SJCRH30 (cell line): ENCODE measurements around the gene PLA2G5. TPM values are rescaled to one million over a fixed set of nuclear protein-coding genes. Genes with fewer than 3 reads are reported as not detected.
"Not testable (repeated sequence)": the region's sequence is repeated elsewhere in the genome, so short reads cannot be mapped to it uniquely, and the experiment has no call there.

Experiments used
- DNase-seq, 2 experiments: peaks; one replicate each; pipeline ENCODE4 v3.0.0-alpha.2; 2015 to 2020
- H3K27ac ChIP-seq: fragments of 250-450 bp; sonication (Bioruptor Pico); 2 replicates; pipeline ENCODE4 v1.5.1; 2020; ENCODE audit warnings: mild to moderate bottlenecking, moderate library complexity
- H3K27me3 ChIP-seq: fragments of 250-450 bp; sonication (Bioruptor Pico); 2 replicates; pipeline ENCODE4 v1.5.1; 2020; ENCODE audit warnings: mild to moderate bottlenecking, moderate library complexity
- H3K36me3 ChIP-seq: fragments of 250-450 bp; sonication (Bioruptor Pico); 2 replicates; pipeline ENCODE4 v1.5.1; 2020; ENCODE audit warnings: mild to moderate bottlenecking, moderate library complexity
- H3K4me1 ChIP-seq: fragments of 250-450 bp; sonication (Bioruptor Pico); 2 replicates; pipeline ENCODE4 v1.5.1; 2020; ENCODE audit warnings: mild to moderate bottlenecking, moderate library complexity
- H3K4me3 ChIP-seq: fragments of 250-450 bp; sonication (Bioruptor Pico); 2 replicates; pipeline ENCODE4 v1.5.1; 2020; ENCODE audit warnings: mild to moderate bottlenecking, moderate library complexity
- H3K9me3 ChIP-seq: fragments of 250-450 bp; sonication (Bioruptor Pico); replicated peaks from 2 replicates; pipeline ENCODE4 v1.5.1; 2020; ENCODE audit warnings: mild to moderate bottlenecking, moderate library complexity
- total RNA-seq: library from RNA; depleted of rRNA; stranded (reverse); fragments of >200 nt; shearing (Covaris generic); gene quantifications from 2 replicates; pipeline ENCODE4 v1.2.3, GENCODE V29; 2014; rRNA removed

PLA2G5 gene, protein sequence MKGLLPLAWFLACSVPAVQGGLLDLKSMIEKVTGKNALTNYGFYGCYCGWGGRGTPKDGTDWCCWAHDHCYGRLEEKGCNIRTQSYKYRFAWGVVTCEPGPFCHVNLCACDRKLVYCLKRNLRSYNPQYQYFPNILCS
- 0.46 and 0.51 TPM in 2 replicates for total RNA-seq

- no peak within 1 kb of the TSS for H3K27ac ChIP-seq
- no peak within 1 kb of the TSS for H3K4me3 ChIP-seq
- peak; percentile 8 to 19 for DNase-seq
- H3K4me1 ChIP-seq = no peaks in the 10 kb centered on the region
- H3K36me3 ChIP-seq = no peaks in the 10 kb centered on the region
- no peaks in the 10 kb centered on the region for H3K9me3 ChIP-seq
- peaks cover 9% of the 10 kb centered on the region for H3K27me3 ChIP-seq
Observed at GRCh38 chr1:20069874-20070273, at the start of gene PLA2G5. PLA2G5 (plus strand) TSS chr1:20070194; CDS start chr1:20084831, 14,637 bp downstream.

DNA sequence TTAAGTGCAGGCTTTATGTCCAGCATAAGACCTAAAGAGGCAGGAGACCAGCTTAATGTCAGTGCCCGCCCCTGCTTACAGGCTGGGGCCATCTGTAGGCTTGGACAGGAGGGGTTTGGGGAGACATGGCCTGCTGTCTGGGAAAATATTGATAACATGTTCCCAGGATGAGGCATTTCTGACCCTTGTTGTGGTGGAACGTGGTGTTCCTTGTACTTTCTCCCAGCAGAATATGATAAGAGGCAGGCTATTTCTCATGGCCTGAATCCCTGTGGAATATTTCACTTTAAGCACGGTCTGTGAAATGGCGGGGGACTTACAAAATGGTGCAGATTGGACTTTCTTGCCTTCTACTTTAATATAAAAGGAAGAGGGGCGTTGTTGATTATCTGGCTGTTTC, 41.9 kb upstream of the PLA2G5 start:
- no peak for DNase-seq
- Histone ChIP-seq H3K27ac (no peak overlapping the region), H3K4me1 (peaks cover 39% of the 10 kb centered on the region), H3K36me3 (no peaks in the 10 kb centered on the region), H3K9me3 (0 out of 2 replicates have a peak, but pooled peaks cover 4% of the 10 kb centered on the region), H3K4me3 (no peak overlapping the region), H3K27me3 (no peaks in the 10 kb centered on the region)

- 0 out of 2 replicates have a peak, but pooled peaks cover 4% of the 10 kb centered on the region for H3K9me3 ChIP-seq
- DNase-seq = no peak
- H3K36me3 ChIP-seq = no peaks in the 10 kb centered on the region
- no peak overlapping the region for H3K27ac ChIP-seq
- no peak overlapping the region for H3K4me3 ChIP-seq
- H3K27me3 ChIP-seq = no peaks in the 10 kb centered on the region
- H3K4me1 ChIP-seq = peaks cover 40% of the 10 kb centered on the region
Observed at GRCh38 chr1:20028726-20029125, 41.3 kb upstream of the PLA2G5 start.

DNA sequence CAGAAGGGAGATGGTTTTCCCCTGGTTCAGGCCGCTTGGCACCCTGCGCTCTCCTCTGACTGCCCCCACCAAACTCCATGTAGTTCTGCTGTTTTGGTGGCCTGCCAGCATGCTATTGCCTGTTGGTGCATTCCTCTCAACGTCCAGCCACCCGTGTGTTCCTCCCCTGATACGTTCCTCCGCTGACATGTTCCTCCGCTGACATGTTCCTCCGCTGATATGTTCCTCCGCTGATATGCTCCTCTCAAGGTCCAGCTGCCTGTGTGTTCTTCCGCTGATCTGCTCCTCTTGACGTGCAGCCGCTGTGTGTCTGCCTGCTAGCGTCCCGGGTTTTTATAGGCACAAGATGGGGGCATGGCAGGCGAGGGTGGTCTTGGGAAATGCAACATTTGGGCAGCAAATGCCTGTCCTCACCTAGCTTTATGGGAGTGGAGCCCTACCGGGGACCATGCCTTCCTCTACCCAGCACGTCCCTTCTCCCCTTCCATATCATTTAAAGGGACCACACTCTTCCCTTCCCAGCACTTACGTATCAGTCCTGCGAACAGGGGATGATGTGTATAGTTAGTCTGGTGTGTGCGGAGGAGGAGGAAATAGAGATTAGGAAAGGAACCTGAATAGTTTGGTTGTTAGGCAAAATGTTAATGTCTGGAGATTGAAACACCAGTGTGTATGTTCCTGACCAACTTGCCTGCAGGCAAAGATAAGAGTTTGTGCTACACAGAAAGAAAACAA, 40.6 kb upstream of the PLA2G5 start:
- Histone ChIP-seq H3K27me3 (no peaks in the 10 kb centered on the region), H3K36me3 (no peaks in the 10 kb centered on the region), H3K4me3 (no peak overlapping the region), H3K4me1 (peaks cover 38% of the 10 kb centered on the region), H3K27ac (peak overlapping the region; percentile 94), H3K9me3 (0 out of 2 replicates have a peak, but pooled peaks cover 1% of the 10 kb centered on the region)
- no peak for DNase-seq

DNA sequence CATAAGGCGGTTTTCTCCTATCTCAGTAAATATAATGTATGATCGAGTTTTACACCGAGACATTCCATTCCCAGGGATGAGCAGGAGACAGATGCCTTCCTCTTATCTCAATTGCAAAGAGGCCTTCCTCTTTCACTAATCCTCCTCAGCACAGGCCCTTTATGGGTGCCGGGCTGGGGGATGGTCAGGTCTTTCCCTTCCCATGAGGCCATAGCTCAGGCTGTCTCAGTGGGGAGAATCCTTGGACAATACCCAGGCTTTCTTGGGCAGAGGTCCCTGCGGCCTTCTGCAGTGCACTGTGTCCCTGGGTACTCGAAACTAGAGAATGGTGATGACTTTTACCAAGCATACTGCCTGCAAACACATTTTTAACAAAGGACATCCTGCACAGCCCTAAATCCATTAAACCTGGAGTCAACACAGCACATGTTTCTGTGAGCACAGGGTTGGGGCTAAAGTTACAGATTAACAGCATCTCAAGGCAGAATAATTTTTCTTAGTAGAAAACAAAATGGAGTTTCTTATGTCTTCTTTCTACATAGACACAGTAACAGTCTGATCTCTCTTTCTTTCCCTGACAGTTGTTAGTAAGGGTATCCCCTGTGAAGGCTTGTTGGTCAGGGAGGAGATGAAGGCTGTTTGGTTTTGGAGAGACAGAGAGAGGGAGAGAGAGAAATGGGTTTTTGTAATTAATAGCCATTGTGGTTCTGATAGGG, 39.4 kb upstream of the PLA2G5 start:
- not testable (repeated sequence) for H3K9me3 ChIP-seq, H3K27me3 ChIP-seq, H3K36me3 ChIP-seq, H3K4me3 ChIP-seq
- peak; percentile 21 to 54 for DNase-seq
- peaks cover 35% of the 10 kb centered on the region for H3K4me1 ChIP-seq
- peak overlapping the region; percentile 94 for H3K27ac ChIP-seq

DNA sequence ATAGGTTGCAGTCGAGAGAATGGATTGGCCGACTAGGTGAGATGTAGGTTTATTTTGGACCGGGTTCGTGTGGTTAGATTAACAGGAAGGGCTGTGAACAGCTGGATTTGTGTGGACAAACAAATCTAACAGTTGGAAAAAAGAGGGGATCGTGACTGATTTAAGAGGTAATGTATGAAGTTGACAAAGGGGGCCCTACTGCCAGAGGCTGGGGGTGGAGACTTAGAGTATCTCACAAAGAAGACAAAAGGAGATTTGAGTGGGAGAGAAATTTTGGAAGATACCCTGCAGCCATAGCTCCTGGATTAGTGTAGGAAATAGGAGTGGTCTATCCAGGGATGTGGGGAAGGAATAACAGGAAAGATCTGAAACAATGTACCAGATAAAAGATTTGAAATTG, 38.8 kb upstream of the PLA2G5 start:
- Histone ChIP-seq H3K9me3 (no peaks in the 10 kb centered on the region; the same call in 1 of the 2 replicates), H3K27ac (peak overlapping the region; percentile 94), H3K36me3 (no peaks in the 10 kb centered on the region), H3K27me3 (no peaks in the 10 kb centered on the region), H3K4me1 (peaks cover 35% of the 10 kb centered on the region), H3K4me3 (peak overlapping the region; percentile 23)
- peak; percentile 88 to 96 for DNase-seq

- Histone ChIP-seq H3K27me3 (no peaks in the 10 kb centered on the region), H3K9me3 (no peaks in the 10 kb centered on the region; the same call in 1 of the 2 replicates), H3K4me3 (peak overlapping the region; percentile 23), H3K27ac (peak overlapping the region; percentile 94), H3K36me3 (no peaks in the 10 kb centered on the region), H3K4me1 (peaks cover 35% of the 10 kb centered on the region)
- peak; percentile 60 to 88 for DNase-seq
Observed at GRCh38 chr1:20031836-20032235, 38.2 kb upstream of the PLA2G5 start.

DNA sequence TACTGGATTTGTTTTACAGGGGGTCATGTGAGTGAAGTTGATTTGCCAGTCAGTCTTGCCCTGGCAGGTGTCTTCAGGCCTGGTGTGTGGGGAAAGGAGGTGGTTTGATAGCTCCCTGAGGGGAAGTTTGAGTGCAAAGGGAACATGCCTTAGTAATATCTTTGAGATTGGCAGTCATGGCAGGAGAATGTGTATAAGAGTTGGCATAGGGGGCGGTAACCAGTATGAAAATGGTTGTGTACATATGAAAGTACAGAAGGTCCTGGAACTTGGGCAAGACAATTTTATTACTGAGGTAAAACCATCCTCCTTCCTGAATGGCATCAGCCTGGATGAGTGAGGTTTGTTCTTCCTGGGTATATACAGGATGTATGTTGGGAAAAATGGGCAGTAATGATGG, 37.6 kb upstream of the PLA2G5 start:
- Histone ChIP-seq H3K4me1 (peaks cover 35% of the 10 kb centered on the region), H3K27ac (peak overlapping the region; percentile 94), H3K27me3 (no peaks in the 10 kb centered on the region)

GRCh38 chr1:20033420-20033819, 36.6 kb upstream of the PLA2G5 start:
- peaks cover 35% of the 10 kb centered on the region for H3K4me1 ChIP-seq
- no peak overlapping the region for H3K4me3 ChIP-seq
- H3K27me3 ChIP-seq = no peaks in the 10 kb centered on the region
- H3K9me3 ChIP-seq = no peaks in the 10 kb centered on the region; the same call in 1 of the 2 replicates
- H3K27ac ChIP-seq = no peak overlapping the region
- no peak for DNase-seq
- H3K36me3 ChIP-seq = no peaks in the 10 kb centered on the region

More for the DNA sequence above, 37.6 kb upstream of the PLA2G5 start:
- no peak for DNase-seq
- no peaks in the 10 kb centered on the region; the same call in 1 of the 2 replicates for H3K9me3 ChIP-seq
- H3K4me3 ChIP-seq = peak overlapping the region; percentile 11; the same call in 1 of the 2 replicates
- no peaks in the 10 kb centered on the region for H3K36me3 ChIP-seq

GRCh38 chr1:20035114-20035513, 34.9 kb upstream of the PLA2G5 start:
- peaks cover 30% of the 10 kb centered on the region for H3K4me1 ChIP-seq
- no peak overlapping the region for H3K4me3 ChIP-seq
- no peaks in the 10 kb centered on the region for H3K36me3 ChIP-seq
- H3K9me3 ChIP-seq = no peaks in the 10 kb centered on the region; the same call in 1 of the 2 replicates
- no peak for DNase-seq
- H3K27ac ChIP-seq = no peak overlapping the region
- no peaks in the 10 kb centered on the region for H3K27me3 ChIP-seq

GRCh38 chr1:20037877-20038276, 32.1 kb upstream of the PLA2G5 start:
- no peaks in the 10 kb centered on the region for H3K36me3 ChIP-seq

DNA sequence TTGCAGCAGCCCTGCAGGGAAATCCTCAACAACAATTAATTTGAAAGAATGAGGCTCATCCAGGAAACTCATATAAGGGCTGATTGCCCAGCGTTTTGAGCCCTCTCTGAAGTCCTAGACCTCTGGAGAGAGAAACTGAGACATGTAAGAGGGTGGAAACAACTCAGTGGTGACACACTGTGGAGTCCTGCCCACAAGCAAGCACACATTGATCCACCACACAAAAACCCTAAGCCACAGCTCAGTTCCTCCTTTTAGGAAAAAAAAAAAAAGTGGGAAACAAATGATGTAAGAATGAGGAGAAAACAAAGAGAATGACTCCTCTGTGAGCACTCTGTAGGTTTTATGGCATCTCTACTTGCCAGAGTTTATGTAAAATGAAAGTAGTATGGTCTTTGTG, 22.9 kb upstream of the PLA2G5 start:
- no peaks in the 10 kb centered on the region for H3K36me3 ChIP-seq
- no peak overlapping the region for H3K27ac ChIP-seq
- H3K4me3 ChIP-seq = no peak overlapping the region
- DNase-seq = no peak
- no peaks in the 10 kb centered on the region for H3K27me3 ChIP-seq
- peaks cover 19% of the 10 kb centered on the region for H3K9me3 ChIP-seq
- H3K4me1 ChIP-seq = no peaks in the 10 kb centered on the region

More at GRCh38 chr1:20037877-20038276, 32.1 kb upstream of the PLA2G5 start:
- no peaks in the 10 kb centered on the region for H3K27me3 ChIP-seq
- DNase-seq = no peak
- peaks cover 4% of the 10 kb centered on the region; the same call in 1 of the 2 replicates for H3K4me1 ChIP-seq
- peaks cover 2% of the 10 kb centered on the region; the same call in 1 of the 2 replicates for H3K9me3 ChIP-seq
- no peak overlapping the region for H3K27ac ChIP-seq
- H3K4me3 ChIP-seq = no peak overlapping the region

DNA sequence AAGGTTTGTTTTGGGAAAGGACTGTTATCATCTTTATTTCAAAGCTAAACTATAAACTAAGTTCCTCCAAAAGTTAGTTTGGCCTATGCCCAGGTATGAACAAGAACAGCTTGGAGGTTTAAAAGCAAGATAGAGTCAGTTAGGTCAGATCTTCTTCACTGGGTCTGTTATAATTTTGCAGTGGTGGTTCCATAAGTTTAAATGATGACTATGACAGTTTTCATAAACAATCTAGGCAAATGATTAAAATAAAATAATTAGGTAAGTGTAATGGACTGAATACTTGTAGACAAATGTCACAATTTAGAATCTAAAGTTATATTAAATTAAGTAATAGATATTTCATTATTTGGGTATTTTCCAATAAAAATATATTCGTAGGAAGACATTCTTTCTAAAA, 21.4 kb upstream of the PLA2G5 start:
- Histone ChIP-seq H3K36me3 (no peaks in the 10 kb centered on the region), H3K27me3 (no peaks in the 10 kb centered on the region), H3K4me3 (no peak overlapping the region), H3K27ac (no peak overlapping the region), H3K9me3 (peaks cover 19% of the 10 kb centered on the region), H3K4me1 (no peaks in the 10 kb centered on the region)
- DNase-seq = no peak

GRCh38 chr1:20049056-20049798, 20.8 kb upstream of the PLA2G5 start:
- peaks cover 19% of the 10 kb centered on the region for H3K9me3 ChIP-seq
- H3K27me3 ChIP-seq, H3K36me3 ChIP-seq, H3K4me1 ChIP-seq, H3K27ac ChIP-seq, DNase-seq, H3K4me3 ChIP-seq: not testable (repeated sequence)
